K562 (cell line): Measurements from ENCODE around the gene UNC79. TPM values are rescaled to one million over a fixed set of nuclear protein-coding genes. Genes with fewer than 3 reads are reported as not detected.

Source experiments
- ATAC-seq: fragments of 200-7000 bp; cut with Tn5 transposase; 3 replicates; pipeline ENCODE4 v1.9.1; 2020; ENCODE audit warnings: moderate library complexity
- BruUV-seq: library from RNA; stranded (reverse); fragments of 400-500 nt; replicated peaks from 2 replicates; lab custom pipeline; 2021; lab: Mats Ljungman, UMichigan
- CTCF ChIA-PET: fragments of 300-600 bp; formaldehyde crosslinking; extraction: SDS; loops from one replicate; lab custom pipeline; 2021; ENCODE audit warnings: low intra/inter-chr PET ratio; lab: Yijun Ruan, JAX
- POLR2A ChIA-PET: fragments of 300-600, 350-650 bp; sonication (Branson Sonifier 250); formaldehyde crosslinking; extraction: SDS; loops from one replicate; lab custom pipeline; 2021; ENCODE audit warnings: antibody characterized with exemption, inconsistent platforms; lab: Yijun Ruan, JAX
- DNase-seq, 4 experiments: peaks; one replicate each; pipeline versions ENCODE4 v3.0.0 to v3.0.0-alpha.2; 2011 to 2018; ENCODE audit warnings: low spot score in 3 of 4, mixed read lengths in 3 of 4; ENCODE audit errors: extremely low read depth in 1 of 4
- FAIRE-seq: peaks from 2 replicates; lab custom pipeline; 2011; peaks lifted over from hg19 to GRCh38; lab: Jason Lieb, UNC
- H2AFZ ChIP-seq: 2 replicates; pipeline ENCODE4 v1.6.0; 2011; ENCODE audit warnings: low read depth, low read length, control low read depth, inconsistent platforms
- H3K27ac ChIP-seq: fragments of 200-600 bp; 3 replicates; pipeline ENCODE4 v1.8.0; 2011; ENCODE audit warnings: low read depth, mild to moderate bottlenecking, control low read depth, inconsistent platforms, low read length, moderate library complexity, mixed read lengths; ENCODE audit errors: extremely low read depth
- H3K27me3 ChIP-seq, 2 experiments: fragments of 300-600 bp in 1 of 2; 2 replicates in 1 of 2; 3 replicates in 1 of 2; pipeline versions ENCODE4 v1.6.0 to v1.8.0; 2011; ENCODE audit warnings: inconsistent platforms in 2 of 2, low read length in 2 of 2, mild to moderate bottlenecking in 1 of 2, mixed read lengths in 1 of 2, moderate library complexity in 1 of 2; ENCODE audit not compliant: control insufficient read depth in 2 of 2, insufficient read depth in 2 of 2
- H3K36me3 ChIP-seq: fragments of 300-600 bp; 3 replicates; pipeline ENCODE4 v1.8.0; 2011; ENCODE audit warnings: mild to moderate bottlenecking, low read length, inconsistent platforms; ENCODE audit not compliant: control insufficient read depth, insufficient read depth
- H3K4me1 ChIP-seq, 2 experiments: fragments of 200-600 bp in 1 of 2; replicated peaks in 1 of 2; 2 replicates in 1 of 2; 3 replicates in 1 of 2; pipeline versions ENCODE4 v1.5.1 to v1.8.0; 2011; ENCODE audit warnings: inconsistent platforms in 2 of 2, low read length in 2 of 2, mild to moderate bottlenecking in 1 of 2, mixed read lengths in 1 of 2, moderate library complexity in 1 of 2; ENCODE audit not compliant: control insufficient read depth in 2 of 2, insufficient read depth in 2 of 2
- H3K4me2 ChIP-seq: 2 replicates; pipeline ENCODE4 v1.6.1; 2011; ENCODE audit warnings: low read length, control low read depth, inconsistent platforms, mixed read lengths; ENCODE audit not compliant: insufficient read depth
- H3K4me3 ChIP-seq: fragments of 200-600 bp; sonication (generic), shearing (Covaris generic); 2 replicates; pipeline ENCODE4 v1.5.1; 2016; ENCODE audit warnings: control low read depth, inconsistent platforms
- H3K79me2 ChIP-seq: fragments of 200-600 bp; 3 replicates; pipeline ENCODE4 v1.8.0; 2011; ENCODE audit warnings: low read length, inconsistent platforms; ENCODE audit not compliant: control insufficient read depth, insufficient read depth
- H3K9ac ChIP-seq, 2 experiments: 2 replicates each; pipeline versions ENCODE4 v1.6.0 to v1.6.1; 2011; ENCODE audit warnings: low read depth in 2 of 2, low read length in 2 of 2, control low read depth in 1 of 2, inconsistent platforms in 1 of 2, mild to moderate bottlenecking in 1 of 2, mixed read lengths in 1 of 2; ENCODE audit not compliant: insufficient read depth in 1 of 2
- H3K9me1 ChIP-seq: one replicate; pipeline ENCODE4 v1.6.0; 2011; ENCODE audit warnings: inconsistent platforms, mild to moderate bottlenecking, low read length, moderate library complexity; ENCODE audit not compliant: control insufficient read depth, insufficient read depth
- H3K9me3 ChIP-seq: replicated peaks from 2 replicates; pipeline ENCODE4 v1.5.1; 2011; ENCODE audit warnings: low read depth, low read length, inconsistent platforms; ENCODE audit not compliant: control insufficient read depth, insufficient read depth
- H4K20me1 ChIP-seq: replicated peaks from 2 replicates; pipeline ENCODE4 v1.6.1; 2011; ENCODE audit warnings: low read length, inconsistent platforms, mixed read lengths; ENCODE audit not compliant: control insufficient read depth, insufficient read depth
- ADNP ChIP-seq: fragments of 200-800 bp; sonication (Bioruptor generic); IDR thresholded peaks from 2 replicates; pipeline ENCODE4 v1.6.1; 2016; ENCODE audit warnings: missing genetic modification characterization, missing compliant biosample characterization
- CBX3 ChIP-seq, 2 experiments: IDR thresholded peaks; 1 replicate in 1 of 2; 2 replicates in 1 of 2; pipeline ENCODE4 v1.6.1; 2012; ENCODE audit warnings: inconsistent platforms in 2 of 2, low read length in 2 of 2, borderline replicate concordance in 1 of 2, control low read depth in 1 of 2
- ESRRB ChIP-seq: fragments of 250-450 bp; sonication (Bioruptor Pico); IDR thresholded peaks from 2 replicates; pipeline ENCODE4 v1.5.0; 2020; ENCODE audit warnings: mild to moderate bottlenecking, moderate library complexity, borderline replicate concordance
- HDAC3 ChIP-seq: fragments of 450-650 bp; IDR thresholded peaks from 2 replicates; pipeline ENCODE4 v1.6.1; 2018; ENCODE audit warnings: borderline replicate concordance, mild to moderate bottlenecking, moderate library complexity; ENCODE audit not compliant: partially characterized antibody
- HNRNPLL ChIP-seq: fragments of 200-400 bp; formaldehyde crosslinking; IDR thresholded peaks from 2 replicates; pipeline ENCODE4 v1.6.1; 2017; ENCODE audit warnings: low read length, low read depth, mild to moderate bottlenecking; ENCODE audit not compliant: poor library complexity, severe bottlenecking
- MAZ ChIP-seq, 2 experiments: fragments of 450-650 bp in 1 of 2; sonication (generic) in 1 of 2; formaldehyde crosslinking; IDR thresholded peaks in 1 of 2; conservative IDR thresholded peaks in 1 of 2; 2 replicates each; pipeline versions ENCODE4 v1.4.0 to v1.5.0; 2020; ENCODE audit warnings: mild to moderate bottlenecking in 1 of 2, missing genetic modification reagents in 1 of 2
- SIRT6 ChIP-seq: IDR thresholded peaks from one replicate; pipeline ENCODE4 v1.6.1; 2012; ENCODE audit warnings: low read depth, mild to moderate bottlenecking, control low read depth, inconsistent platforms, low read length, moderate library complexity
- SMARCA4 ChIP-seq: fragments of 450-650 bp; IDR thresholded peaks from 2 replicates; pipeline ENCODE4 v1.6.1; 2016
- SMARCA5 ChIP-seq: fragments of 450-650 bp; IDR thresholded peaks from 2 replicates; pipeline ENCODE4 v1.6.1; 2016
- ZNF274 ChIP-seq: IDR thresholded peaks from 2 replicates; pipeline ENCODE4 v1.6.1; 2011; ENCODE audit warnings: low read depth, mild to moderate bottlenecking, low read length, moderate library complexity, borderline replicate concordance
- ZNF384 ChIP-seq: IDR thresholded peaks from 2 replicates; pipeline ENCODE4 v1.6.1; 2012; ENCODE audit warnings: low read depth, low read length, improper control_type of control experiment
- ZNF445 ChIP-seq: fragments of 250-450 bp; sonication (Bioruptor Pico); IDR thresholded peaks from 2 replicates; pipeline ENCODE4 v1.4.0; 2020; ENCODE audit warnings: low read depth, mild to moderate bottlenecking, moderate library complexity
- ZNF57 ChIP-seq: fragments of 450-650 bp; formaldehyde crosslinking; IDR thresholded peaks from 2 replicates; pipeline ENCODE4 v1.4.0; 2020; ENCODE audit warnings: mild to moderate bottlenecking, moderate library complexity
- ZNF76 ChIP-seq: fragments of 250-450 bp; sonication (Bioruptor Pico); IDR thresholded peaks from 2 replicates; pipeline ENCODE4 v1.4.0; 2020; ENCODE audit warnings: mild to moderate bottlenecking, moderate library complexity, borderline replicate concordance
- WGBS: fragments of 100-300 bp; shearing (Covaris generic); methylation state at CpG from one replicate; pipeline ENCODE4 v1.1.6; 2016; ENCODE audit warnings: low coverage, mixed read lengths; ENCODE audit not compliant: insufficient coverage; ENCODE audit errors: missing lambda C conversion rate; 5-methylcytosine and 5-hydroxymethylcytosine counted together
- in situ Hi-C: fragments of 300-500 bp; cut with MboI; formaldehyde crosslinking; loops from 4 replicates; pipeline ENCODE4 v1.15.0; 2018; ENCODE audit warnings: inconsistent platforms, mixed read lengths
- intact Hi-C: fragments of 100-400 bp; cut with micrococcal nuclease; formaldehyde crosslinking; loops from 2 replicates; pipeline ENCODE4 v1.14.2; 2022
- polyA plus RNA-seq, 8 experiments: library from polyadenylated mRNA; depleted of rRNA in 4 of 8; stranded (reverse) in 5 of 8; unstranded in 3 of 8; fragments of >200 nt; fragmentation: Nextera tagmentation in 2 of 8; fragmentation: Illumina TruSeq in 1 of 8; extraction: Ambion mirVana in 2 of 8; extraction: Trizol in 1 of 8; gene quantifications; 2 replicates each; pipeline versions ENCODE4 v1.2.1 to v1.2.3, GENCODE V29; 2011 to 2014; ENCODE audit warnings: inconsistent platforms in 1 of 8, missing spikeins in 1 of 8
- total RNA-seq, 7 experiments: library from RNA; depleted of rRNA in 6 of 7; stranded (reverse); fragments of >200 nt in 6 of 7; fragmentation: Illumina TruSeq in 2 of 7; extraction: Trizol in 2 of 7; gene quantifications; 2 replicates each; pipeline versions ENCODE4 v1.2.1 to v1.2.3, GENCODE V29; 2011 to 2021; ENCODE audit warnings: low replicate concordance in 1 of 7
- TF ChIP-seq, protein P1 (sequence below): fragments of 450-650 bp; formaldehyde crosslinking; IDR thresholded peaks from 2 replicates; pipeline ENCODE4 v1.4.0; 2020; ENCODE audit warnings: mild to moderate bottlenecking, mixed read lengths

The UNC79 gene
- total and polyA plus RNA-seq, 9 of the 15 experiments (the other 6 are each of a cell fraction or from before 2014, with no cell fraction given) = under 0.01 to 0.04 (median 0.01) TPM; not detected in 6

DNA sequence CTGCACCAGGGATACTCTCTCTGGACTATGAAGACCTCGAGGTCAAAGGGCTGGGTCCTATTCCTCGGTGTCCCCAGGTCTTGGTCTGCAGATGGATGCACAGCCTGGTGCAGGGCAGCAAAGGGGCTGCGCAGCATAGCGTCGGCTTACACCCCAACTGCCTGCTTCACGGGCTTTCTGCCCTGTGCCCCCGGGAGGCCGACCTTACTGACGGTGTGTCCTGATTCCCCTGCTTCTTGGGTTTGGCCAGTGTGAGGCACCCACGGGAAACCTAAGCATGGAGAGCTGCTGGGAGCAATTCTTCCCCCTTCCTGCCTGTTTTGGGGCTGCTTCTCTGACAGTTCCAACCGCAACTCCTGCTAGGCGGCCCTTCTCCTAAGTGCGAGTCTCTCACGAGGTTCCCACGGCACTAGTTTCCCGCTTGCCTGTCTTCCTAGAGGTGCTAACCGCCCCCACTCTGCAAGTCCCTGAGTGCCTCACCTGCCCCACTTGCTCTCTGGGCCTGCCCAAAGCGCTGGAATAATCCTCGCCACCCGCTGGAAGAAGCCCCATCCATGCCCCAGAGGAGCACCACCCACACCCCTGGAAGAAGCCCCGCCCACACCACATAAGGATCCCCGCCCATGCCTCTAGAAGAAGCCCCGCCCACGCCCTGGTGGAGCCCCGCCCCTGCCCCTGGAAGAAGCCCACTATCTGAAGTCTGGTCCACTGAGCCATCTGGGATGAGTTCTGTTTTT lies 303.5 kb downstream of the UNC79 start (continued):
- no peak for TF ChIP-seq CBX3 (IDR thresholded peaks at IDR 0.05; ENCODE audit: borderline replicate concordance in 1 of 2, low read length in 2 of 2)

- POLR2A ChIA-PET = interaction anchor here (0.7 kb wide), 1 partner anchor 22 kb away, joined by 3 read pairs; no protein-coding TSS in a partner anchor
Observed at GRCh38 chr14:93735206-93735605, 304.5 kb downstream of the UNC79 start.

More at GRCh38 chr14:93735206-93735605, 304.5 kb downstream of the UNC79 start:
- 4% methylated on average over 7 of the region's 12 CpGs for WGBS
- CTCF ChIA-PET = no interaction called here
- in situ Hi-C loops = no loop called here
- intact Hi-C loops = no loop called here
- Histone ChIP-seq H3K4me1 (no peaks in the 10 kb centered on the region; a peak in 2 of 5 replicates), H3K27ac (no peak overlapping the region), H3K27me3 (peaks cover 0 to 5% of the 10 kb centered on the region in 2 experiments; a peak in 1 of 5 replicates), H3K36me3 (no peaks in the 10 kb centered on the region), H3K9me3 (no peaks in the 10 kb centered on the region), H3K4me2 (no peak overlapping the region), H3K9ac (no peak overlapping the region), H3K4me3 (no peak overlapping the region)
- no TSS peak for BruUV-seq
- FAIRE-seq (no peak), DNase-seq (no peak)
- TF ChIP-seq MAZ (CRISPR knock-in tag; conservative IDR thresholded peaks at IDR 0.05 in 1 of 2, IDR thresholded peaks at IDR 0.05 in 1 of 2) = no peak
- TF ChIP-seq HDAC3 = no peak
- TF ChIP-seq SMARCA4 = no peak
- no peak for TF ChIP-seq ZNF76 (CRISPR knock-in tag)
- TF ChIP-seq ESRRB (CRISPR knock-in tag) = no peak
- TF ChIP-seq SIRT6 = no peak
- TF ChIP-seq, protein P1, sequence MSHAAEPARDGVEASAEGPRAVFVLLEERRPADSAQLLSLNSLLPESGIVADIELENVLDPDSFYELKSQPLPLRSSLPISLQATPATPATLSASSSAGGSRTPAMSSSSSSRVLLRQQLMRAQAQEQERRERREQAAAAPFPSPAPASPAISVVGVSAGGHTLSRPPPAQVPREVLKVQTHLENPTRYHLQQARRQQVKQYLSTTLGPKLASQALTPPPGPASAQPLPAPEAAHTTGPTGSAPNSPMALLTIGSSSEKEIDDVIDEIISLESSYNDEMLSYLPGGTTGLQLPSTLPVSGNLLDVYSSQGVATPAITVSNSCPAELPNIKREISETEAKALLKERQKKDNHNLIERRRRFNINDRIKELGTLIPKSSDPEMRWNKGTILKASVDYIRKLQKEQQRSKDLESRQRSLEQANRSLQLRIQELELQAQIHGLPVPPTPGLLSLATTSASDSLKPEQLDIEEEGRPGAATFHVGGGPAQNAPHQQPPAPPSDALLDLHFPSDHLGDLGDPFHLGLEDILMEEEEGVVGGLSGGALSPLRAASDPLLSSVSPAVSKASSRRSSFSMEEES = no peak
- no peak for TF ChIP-seq ADNP (tag)
- no peak for TF ChIP-seq ZNF274
- no peak for TF ChIP-seq ZNF57 (CRISPR knock-in tag)
- TF ChIP-seq ZNF384 = no peak
- TF ChIP-seq SMARCA5 = no peak
- TF ChIP-seq HNRNPLL = no peak
- no peak for TF ChIP-seq ZNF445 (CRISPR knock-in tag)
- TF ChIP-seq, all 486 proteins: peak for 0
- Histone ChIP-seq H3K9me1 (no peaks in the 10 kb centered on the region), H4K20me1 (no peaks in the 10 kb centered on the region), H3K79me2 (no peaks in the 10 kb centered on the region), H2AFZ (no peak overlapping the region)
- no peak for ATAC-seq
